HG02970 (cell line): Measurements from ENCODE around the gene FBXW2.
"Not testable (repeated sequence)": the region's sequence is repeated elsewhere in the genome, so short reads cannot be mapped to it uniquely, and the experiment has no call there.

Experiments used
- ATAC-seq: cut with Tn5 transposase; IDR thresholded peaks from one replicate; pipeline ENCODE4 v1.9.1; 2021; ENCODE audit warnings: mild to moderate bottlenecking, moderate library complexity, moderate number of reproducible peaks; ENCODE audit not compliant: unreplicated experiment, low FRiP score

FBXW2 gene, protein sequence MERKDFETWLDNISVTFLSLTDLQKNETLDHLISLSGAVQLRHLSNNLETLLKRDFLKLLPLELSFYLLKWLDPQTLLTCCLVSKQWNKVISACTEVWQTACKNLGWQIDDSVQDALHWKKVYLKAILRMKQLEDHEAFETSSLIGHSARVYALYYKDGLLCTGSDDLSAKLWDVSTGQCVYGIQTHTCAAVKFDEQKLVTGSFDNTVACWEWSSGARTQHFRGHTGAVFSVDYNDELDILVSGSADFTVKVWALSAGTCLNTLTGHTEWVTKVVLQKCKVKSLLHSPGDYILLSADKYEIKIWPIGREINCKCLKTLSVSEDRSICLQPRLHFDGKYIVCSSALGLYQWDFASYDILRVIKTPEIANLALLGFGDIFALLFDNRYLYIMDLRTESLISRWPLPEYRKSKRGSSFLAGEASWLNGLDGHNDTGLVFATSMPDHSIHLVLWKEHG

DNA sequence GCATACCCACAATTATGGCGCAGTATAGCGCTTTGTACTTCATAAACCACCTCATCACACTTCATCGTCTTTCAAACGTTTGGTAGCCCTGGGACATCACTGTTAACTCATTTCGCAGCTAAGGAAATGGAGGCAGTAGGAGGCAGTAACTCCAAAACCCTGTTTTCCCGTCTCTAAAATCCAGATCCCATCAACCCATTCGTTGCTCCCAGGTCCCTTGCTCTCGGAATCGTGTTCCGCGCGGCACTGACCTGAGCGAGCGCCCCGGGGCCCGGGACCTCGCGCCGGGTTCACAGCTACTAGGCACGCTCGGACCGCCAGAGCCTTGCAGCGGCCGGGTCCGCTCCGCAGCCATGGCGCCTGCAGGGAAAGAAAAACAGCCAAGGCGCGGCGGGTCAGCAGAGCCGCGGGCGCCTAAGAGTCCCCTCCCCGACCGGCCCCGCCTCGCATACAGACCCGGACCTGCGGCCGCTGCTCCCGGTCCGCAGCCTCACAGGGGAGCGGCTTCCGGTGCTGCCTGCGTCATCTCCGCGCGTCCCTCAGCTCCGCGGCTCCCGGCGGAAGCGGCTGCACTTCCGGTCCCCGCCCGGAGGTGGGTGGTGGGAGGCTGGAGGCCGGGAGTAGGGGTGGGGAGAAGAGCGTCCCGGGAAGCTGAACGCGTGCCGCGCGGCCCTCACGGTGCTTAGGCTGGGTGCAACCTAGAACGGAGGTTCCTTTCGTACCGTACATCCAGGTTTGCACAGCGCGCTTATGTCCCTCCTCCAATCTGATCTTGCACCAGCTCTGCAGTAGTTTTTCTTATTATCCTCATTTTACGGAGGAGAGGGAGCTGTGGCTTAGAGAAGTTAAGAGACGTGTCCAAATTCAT is at the start of gene FBXW2:
FBXW2 (minus strand) TSS at position 519 of the 868 bp plus-strand sequence. CDS start 5,158 bp downstream, outside the sequence.
- ATAC-seq: peak; percentile 90

DNA sequence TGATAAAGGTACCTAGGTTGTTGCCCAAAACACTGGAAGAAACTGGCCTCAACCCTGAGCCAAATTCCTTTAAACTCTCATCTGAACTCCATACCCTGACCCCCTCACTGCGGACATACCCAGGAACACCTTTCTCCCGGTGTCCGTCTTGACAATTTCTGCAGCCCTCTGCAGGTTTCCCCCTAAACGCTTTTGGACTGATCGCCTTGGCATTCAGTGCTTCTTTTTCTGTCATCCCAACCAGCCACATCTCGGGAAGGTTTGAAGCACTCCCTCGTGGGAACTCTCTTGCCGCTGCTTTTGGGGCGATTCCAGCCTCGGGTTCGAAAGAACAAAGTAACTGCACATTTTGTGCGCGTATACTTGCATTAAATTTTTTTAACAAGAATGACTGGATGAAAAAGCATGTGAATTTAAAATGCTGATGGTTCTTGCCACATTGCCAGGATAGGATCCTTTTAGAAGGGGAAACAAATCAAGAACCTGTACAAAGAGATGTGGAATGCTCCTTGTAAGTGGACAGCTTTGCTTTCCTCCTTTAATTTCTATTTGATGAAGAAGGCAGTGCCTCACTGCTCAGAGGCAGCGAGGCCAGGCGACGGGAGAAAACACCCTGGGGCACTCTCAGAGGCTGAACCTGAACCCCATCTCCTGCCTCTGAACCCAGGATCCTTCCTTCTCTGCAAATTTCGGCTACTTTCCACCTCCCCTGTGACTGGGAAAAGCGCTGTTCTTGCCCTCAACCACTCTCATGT is 48.9 kb upstream of the FBXW2 start:
- ATAC-seq: no peak

DNA sequence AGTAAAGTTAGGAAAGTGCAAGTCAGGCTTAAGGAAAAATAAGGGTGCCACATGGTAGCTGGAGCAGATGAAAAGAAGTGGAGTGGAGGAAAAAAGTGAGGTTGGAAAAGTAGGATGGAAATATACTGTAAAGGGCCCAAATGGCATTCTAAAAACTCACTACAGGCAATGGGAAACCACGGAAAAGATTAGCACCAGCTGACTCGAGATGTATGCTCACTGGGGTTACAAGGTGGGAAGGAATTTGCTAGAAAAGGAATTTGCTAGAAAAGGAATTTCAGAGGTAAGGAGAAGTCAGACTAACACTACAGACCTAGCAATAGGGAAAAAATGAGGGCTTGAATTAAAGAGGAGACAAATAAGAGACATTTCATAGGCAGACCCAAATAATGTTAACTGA is 45.9 kb upstream of the FBXW2 start:
- no peak for ATAC-seq

DNA sequence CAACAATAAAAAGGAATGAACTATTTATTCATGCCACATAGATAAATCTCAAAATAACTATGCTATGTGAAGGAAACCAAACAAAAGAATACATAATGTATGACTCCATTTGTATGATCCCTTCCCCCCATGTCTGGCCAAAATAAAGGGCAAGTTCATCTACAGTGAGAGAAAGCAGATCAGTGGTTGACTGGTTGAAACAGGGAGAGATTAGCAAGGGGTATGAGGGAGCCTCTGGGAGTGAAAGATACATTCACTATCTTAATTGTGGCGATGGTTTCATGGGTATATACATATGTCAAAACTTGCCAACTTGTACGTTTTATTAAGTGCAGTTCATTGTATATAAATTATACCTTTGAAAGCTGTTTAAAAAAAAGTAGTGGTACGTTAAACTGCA is 44.7 kb upstream of the FBXW2 start:
- no peak for ATAC-seq

DNA sequence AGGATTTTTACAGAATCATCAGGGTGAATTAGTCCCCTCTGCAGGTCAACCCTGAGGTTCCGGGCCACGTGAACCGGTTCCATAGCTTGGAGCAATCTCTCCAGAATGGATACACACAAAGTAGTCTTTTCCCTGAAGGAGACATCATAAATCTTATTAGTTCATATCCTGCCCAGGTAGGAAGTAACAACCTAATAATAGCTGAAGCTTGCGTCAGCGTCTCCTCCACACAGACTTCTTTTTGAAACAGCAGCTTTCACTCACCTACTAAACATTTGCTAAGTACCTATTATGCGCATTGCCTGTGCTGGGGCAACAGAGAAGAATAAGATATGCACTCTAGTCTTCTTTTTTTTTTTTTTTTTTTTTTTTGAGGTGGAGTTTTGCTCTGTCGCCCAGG is 40.1 kb upstream of the FBXW2 start:
- no peak for ATAC-seq

DNA sequence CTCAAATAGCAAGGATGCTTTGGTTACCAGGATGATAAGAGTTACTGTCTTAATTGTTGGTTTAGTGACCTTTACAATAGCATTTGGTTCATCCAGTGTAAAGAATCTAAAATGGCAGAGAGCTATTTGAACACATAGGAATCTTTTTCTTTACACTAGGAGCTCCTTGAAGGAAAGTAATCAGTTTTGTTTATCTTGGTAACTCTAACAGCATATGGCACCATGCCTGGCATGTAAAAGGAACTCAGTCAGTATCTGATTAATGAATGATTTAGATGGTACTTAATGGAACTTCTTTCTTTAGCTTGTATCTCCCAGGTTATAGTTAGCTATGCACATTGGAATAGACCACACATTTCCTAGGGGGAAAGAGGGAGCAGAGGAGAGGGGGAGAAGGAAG is 39.6 kb upstream of the FBXW2 start:
- no peak for ATAC-seq

DNA sequence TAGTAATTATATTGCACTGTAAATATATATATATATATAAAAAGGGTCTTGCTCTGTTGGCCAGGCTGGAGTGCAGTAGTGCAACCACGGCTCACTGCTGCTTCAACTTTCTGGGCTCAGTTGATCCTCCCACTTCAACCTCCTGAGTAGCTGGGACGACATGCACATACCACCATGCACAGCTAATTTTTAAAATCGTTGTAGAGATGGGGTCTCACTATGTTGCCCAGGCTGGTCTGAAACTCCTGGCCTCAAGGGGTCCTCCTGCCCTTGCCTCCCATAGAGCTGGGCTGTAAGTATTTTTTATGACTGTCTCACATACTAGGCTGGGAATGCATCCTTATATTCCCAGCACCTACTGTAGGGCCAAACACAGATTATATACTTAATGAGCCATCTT is 37.6 kb upstream of the FBXW2 start:
- ATAC-seq: no peak

DNA sequence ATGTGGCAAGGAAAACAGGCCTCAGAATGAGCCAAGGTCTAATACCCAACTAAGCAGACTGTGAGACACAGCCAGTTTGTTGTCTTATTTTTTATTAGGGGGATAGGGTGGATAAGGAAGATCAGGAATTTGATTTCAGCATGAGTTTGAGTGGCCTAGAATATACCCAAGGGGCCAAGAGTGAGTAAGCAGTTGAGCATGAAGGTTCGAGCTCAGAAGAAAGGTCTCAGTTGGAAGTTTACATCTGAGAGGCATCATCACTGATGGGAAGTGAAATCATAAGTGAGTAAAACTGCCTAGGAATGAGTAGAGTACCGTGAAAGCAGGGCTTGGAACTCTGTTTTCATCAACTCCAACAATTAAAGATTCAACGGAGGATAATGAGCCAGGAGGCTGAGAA is 36.9 kb upstream of the FBXW2 start:
- no peak for ATAC-seq

DNA sequence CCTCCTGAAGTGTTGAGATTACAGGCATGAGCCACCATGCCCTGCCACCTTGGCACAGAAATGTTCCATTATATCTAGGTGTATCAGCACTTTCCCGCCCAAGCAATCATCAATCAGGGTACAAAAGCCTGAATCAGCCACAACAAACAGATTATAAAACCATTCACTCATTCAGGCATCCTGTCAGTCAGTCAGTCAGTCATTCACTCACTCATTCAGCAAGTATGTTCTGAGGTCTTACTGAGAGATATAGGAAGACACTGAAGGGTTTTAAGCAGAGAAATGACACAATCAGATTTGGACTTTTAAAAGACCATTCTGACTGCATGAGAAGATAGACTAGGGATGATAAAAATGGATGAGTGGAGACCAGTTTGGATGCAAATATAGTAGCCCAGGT is 36.4 kb upstream of the FBXW2 start:
- no peak for ATAC-seq

DNA sequence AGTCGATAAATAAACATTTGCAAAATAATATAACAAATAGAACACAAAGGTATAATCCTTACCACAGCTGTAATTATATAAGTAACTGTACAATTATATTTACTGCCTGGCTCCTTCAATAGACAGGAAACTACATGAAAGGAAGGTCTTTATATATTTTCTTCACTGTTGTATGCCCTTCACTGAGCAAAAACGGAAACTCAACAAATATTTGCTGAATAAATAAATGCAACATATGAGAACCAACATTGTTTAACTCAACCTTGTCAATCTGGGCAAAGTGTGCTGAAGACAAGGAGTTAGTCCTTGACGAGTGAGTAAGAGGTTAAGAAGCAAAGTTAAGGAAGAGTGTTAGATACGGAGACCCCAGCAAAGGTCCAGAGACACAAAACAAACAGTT is 26.9 kb upstream of the FBXW2 start:
- ATAC-seq: no peak

DNA sequence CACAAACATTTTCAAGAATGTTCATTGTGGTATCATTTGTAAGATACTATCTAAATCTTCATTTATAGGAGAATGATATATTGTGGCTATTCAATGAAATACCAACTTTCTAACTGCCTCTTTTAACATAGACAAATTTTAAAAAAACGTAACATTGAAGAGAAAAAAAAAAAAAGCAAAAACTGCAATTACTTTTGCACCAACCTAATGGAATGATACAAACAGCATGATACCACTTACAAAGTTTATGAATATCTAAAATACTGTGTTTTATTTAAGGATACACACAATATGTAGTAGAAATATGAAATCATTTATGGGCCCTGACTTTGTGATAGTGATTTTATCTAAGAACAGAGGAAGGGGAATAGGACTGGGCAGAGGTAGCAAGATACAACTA is 25.4 kb upstream of the FBXW2 start:
- no peak for ATAC-seq

DNA sequence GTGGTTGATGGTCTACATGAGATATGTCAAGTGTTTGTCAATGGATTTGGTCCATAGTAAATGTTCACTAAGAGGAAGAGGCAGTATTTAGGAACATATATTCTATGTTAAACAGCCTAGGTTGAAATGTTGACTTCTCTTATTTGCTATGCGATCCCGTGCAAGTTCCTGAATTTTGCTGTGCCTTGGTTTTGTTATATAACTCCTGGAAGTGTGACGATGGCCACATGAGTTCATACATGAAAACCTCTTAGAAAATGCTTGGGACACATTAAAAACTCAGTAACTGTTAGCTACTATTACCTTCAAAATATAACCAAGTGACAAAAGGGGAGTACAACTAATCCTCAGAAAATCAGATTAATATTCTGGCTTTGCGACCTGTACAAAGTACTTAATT is 21.9 kb upstream of the FBXW2 start:
- ATAC-seq: no peak

DNA sequence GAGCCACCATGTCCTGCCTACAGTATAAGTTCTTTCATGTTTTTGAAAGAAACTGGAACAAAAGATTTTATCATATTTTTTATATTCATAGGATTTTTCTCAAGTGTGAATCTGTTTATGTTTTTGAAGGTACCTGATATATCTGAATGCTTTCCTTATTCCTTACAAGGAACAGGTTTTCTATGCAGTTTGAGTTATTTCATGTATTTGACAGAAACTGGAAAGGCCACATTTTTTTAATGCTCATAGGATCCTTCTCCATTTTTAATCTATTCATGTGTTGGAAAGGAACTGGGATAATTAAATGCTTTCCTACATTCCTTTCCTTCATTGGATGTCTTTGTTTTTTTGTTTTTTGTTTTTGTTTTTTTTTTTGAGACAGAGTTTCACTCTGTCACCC is 15.7 kb upstream of the FBXW2 start:
- ATAC-seq: no peak

DNA sequence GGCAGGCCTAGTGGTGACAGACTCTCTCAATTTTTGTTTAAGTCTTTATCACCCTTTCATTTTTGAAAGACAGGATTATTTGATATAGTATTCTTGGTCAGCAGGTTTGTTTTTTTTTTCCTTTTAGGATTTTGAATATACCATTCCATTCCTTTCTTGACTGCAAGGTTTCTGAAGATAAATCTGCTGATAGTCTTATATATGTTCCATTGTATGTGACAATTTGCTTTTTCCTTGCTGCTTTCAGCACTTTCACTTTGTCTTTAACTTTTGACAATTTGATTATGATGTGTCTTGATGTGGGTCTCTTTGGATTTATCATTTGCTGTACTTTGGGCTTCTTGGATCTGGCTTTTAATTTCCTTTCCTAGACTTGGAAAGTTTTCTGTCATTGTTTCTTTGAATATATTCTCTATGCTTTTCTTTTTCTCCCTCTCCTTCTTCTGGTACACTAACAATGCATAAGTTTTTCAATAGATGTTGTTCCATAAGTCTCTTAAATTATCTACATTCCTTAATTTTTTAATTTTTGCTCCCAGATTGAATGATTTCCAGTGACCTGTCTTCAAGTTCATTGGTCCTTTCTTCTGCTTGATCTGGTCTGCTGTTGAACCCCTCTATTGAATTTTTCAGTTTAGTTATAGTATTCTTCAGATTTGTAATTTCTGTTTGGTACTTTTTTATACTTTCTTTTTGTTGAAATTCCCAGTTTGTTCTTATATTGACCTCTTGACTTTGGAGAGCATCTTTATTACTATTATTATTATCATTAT is 14.6 kb upstream of the FBXW2 start:
- ATAC-seq: no peak

DNA sequence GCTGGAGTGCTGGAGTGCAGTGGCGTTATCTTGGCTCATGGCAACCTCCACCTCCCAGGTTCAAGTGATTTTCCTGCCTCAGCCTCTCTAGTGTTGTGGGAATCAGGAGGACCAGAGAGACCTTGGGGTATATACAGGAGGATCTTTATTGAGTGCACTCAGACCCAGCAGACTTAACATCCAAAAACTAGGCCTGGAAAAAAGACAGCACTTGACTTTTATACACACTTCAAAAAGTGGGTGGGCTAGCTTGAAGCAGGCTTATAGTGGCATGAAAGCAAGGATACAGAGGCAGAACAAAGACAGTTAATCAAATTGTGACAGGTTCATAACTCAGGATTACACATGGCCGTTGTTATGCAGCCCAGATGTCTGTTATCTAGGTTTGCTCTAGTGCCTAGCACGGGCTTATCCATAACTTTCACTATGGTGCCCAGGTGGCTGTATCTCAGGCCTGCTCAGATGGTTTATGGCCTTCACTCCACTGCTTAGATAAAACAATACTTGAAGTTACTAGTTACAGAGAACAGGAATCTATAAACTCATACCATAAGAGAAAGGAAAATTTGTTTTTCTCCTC is 11.7 kb upstream of the FBXW2 start:
- ATAC-seq: not testable (repeated sequence)

DNA sequence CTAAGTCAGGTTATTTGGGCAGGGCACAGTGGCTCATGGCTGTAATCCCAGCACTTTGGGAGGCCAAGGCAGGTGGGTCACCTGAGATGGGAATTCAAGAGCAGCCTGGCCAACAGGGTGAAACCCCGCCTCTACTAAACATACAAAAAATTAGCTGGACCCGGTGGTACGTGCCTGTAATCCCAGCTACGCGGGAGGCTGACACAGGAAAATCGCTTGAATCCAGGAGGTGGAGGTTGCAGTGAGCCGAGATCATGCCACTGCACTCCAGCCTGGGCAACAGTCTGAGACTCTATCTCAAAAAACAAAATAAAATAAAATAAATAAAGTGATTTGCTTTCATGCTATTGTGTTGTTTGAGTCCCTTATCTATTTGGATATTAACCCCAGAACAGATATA is 8.2 kb upstream of the FBXW2 start:
- ATAC-seq: no peak

DNA sequence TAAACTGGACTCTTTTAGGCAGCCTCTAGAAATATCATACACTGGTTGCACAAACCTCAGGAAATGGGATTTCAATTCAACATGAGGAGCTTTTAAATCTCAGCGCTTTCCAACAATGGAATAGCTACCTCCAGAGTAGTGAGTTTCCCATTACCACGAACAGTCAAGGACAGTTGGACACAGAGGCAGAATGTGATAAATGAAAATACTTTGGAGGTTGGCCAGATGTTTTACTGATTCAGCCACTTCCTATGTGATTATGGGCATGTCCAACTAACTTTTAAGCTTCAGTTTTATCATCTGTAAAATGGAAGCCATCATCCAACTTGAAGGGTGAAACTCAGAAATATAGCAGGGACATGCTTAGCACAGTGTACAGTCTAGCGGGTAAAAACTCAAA is 2.1 kb downstream of the FBXW2 start:
- ATAC-seq: no peak

DNA sequence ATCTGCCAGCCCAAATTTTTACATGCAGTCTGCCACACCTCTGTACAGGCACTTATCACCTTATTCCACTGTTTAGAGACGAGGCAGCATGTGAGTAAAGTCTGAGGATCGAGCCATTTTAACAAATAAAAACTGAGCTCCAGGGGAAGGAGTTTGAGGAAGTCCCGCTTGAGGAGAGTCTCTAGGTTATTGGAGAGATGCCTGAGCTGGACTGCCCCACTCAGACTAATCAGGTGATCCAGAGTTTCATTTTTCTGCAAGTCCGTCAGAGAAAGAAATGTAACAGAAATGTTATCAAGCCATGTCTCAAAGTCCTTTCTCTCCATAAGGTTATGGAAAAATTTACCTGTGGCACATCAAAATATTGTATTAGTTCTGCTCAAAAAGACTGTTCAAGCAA is 5.3 kb downstream of the FBXW2 start:
- no peak for ATAC-seq

DNA sequence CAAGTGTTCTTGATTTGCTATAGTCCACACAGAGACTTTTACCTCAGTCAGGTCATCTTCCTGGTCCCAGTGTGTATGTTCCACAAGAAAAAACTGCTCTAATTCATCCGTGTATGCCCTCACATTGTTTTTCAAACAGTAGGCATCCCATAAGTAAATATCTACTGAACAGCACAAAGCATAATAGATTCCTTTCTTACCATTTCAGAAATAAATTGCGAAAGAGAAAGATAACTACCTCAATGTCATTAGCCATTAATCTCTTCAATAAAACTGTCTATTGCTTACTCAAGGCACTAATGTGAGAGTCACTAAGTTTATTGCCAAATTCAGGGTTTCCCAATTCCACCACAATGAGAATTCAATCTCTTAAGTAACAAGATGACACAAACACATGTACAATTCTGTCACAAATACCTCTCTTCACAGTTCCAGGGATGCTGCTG is 9.6 kb downstream of the FBXW2 start:
- no peak for ATAC-seq

DNA sequence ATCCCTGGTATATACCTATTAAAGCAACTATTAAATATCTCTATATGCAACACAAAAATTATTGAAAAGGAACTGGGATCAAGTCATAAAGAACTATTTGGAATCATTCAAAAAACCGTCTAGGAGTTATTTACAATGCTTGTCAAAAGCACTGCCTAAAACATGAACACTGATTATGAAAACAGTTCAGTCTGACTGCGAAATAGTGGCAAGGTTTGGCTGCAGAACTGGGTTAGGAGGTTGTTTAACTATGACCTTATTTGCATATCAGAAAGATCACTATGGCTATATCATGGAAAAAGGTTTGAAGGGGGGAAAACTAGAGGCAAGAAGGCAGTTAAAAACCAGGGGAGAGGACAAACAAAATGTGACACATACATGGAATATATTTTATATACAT is 12.0 kb downstream of the FBXW2 start:
- ATAC-seq: no peak
